Vagina (tissue), 2 donors: ENCODE results near the gene HYDIN.

ENCODE experiments used
- POLR2A ChIP-seq, 2 donors: fragments of 450-650 bp; IDR thresholded peaks; one replicate each; pipeline ENCODE4 v1.6.1; 2017; ENCODE audit warnings: antibody characterized with exemption in 2 of 2, mild to moderate bottlenecking in 2 of 2, moderate library complexity in 2 of 2
- POLR2AphosphoS5 ChIP-seq, 2 donors: sonication (generic); formaldehyde crosslinking; IDR thresholded peaks; one replicate each; pipeline ENCODE4 v1.9.0; 2017; ENCODE audit warnings: antibody characterized with exemption in 2 of 2, mild to moderate bottlenecking in 2 of 2, low read depth in 1 of 2; ENCODE audit not compliant: insufficient read depth in 1 of 2
- TF ChIP-seq, protein P1 (sequence below), 3 experiments: fragments of 450-650 bp in 2 of 3; fragments of 200-600 bp in 1 of 3; sonication (generic) in 1 of 3; IDR thresholded peaks; one replicate each; pipeline ENCODE4 v1.5.1; 2017 to 2019; ENCODE audit warnings: antibody characterized with exemption in 3 of 3, mild to moderate bottlenecking in 2 of 3, moderate library complexity in 2 of 3

GRCh38 chr16:71229344-71229743 lies 1.2 kb downstream of the HYDIN start:
- TF ChIP-seq POLR2A (IDR thresholded peaks at IDR 0.05) = no peak
- TF ChIP-seq, protein P1, sequence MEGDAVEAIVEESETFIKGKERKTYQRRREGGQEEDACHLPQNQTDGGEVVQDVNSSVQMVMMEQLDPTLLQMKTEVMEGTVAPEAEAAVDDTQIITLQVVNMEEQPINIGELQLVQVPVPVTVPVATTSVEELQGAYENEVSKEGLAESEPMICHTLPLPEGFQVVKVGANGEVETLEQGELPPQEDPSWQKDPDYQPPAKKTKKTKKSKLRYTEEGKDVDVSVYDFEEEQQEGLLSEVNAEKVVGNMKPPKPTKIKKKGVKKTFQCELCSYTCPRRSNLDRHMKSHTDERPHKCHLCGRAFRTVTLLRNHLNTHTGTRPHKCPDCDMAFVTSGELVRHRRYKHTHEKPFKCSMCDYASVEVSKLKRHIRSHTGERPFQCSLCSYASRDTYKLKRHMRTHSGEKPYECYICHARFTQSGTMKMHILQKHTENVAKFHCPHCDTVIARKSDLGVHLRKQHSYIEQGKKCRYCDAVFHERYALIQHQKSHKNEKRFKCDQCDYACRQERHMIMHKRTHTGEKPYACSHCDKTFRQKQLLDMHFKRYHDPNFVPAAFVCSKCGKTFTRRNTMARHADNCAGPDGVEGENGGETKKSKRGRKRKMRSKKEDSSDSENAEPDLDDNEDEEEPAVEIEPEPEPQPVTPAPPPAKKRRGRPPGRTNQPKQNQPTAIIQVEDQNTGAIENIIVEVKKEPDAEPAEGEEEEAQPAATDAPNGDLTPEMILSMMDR (IDR thresholded peaks at IDR 0.05) = no peak
- TF ChIP-seq POLR2AphosphoS5 (IDR thresholded peaks at IDR 0.05; ENCODE audit: insufficient read depth in 1 of 2, low read depth in 1 of 2) = no peak
